Ovary (tissue), 9 donors: Measurements from ENCODE around the gene TXK. TPM values are rescaled to one million over a fixed set of nuclear protein-coding genes. Genes with fewer than 3 reads are reported as not detected.

Source experiments
- DNase-seq, 5 donors: peaks; one replicate each; pipeline ENCODE4 v3.0.0-alpha.2; 2019 to 2020
- H3K27ac ChIP-seq, 2 donors: fragments of 200-600 bp; one replicate each; pipeline versions ENCODE4 v1.5.1 to v1.8.0; 2019 to 2022
- H3K27me3 ChIP-seq: fragments of 200-600 bp; one replicate; pipeline ENCODE4 v1.8.0; 2022
- H3K36me3 ChIP-seq: fragments of 200-600 bp; sonication (generic); one replicate; pipeline ENCODE4 v1.5.1; 2019
- H3K4me1 ChIP-seq: one replicate; pipeline ENCODE4 v1.8.1; 2013; ENCODE audit warnings: mild to moderate bottlenecking, moderate library complexity; ENCODE audit not compliant: insufficient read depth
- H3K4me3 ChIP-seq: fragments of 200-600 bp; sonication (generic); one replicate; pipeline ENCODE4 v1.5.1; 2017
- H3K9me3 ChIP-seq, 2 donors: fragments of 200-600 bp in 1 of 2; sonication (generic) in 1 of 2; one replicate each; pipeline versions ENCODE4 v1.5.1 to v1.8.1; 2013 to 2019; ENCODE audit warnings: mild to moderate bottlenecking in 1 of 2, moderate library complexity in 1 of 2
- CTCF ChIP-seq, 3 donors: fragments of 450-650 bp in 2 of 3; fragments of 200-600 bp in 1 of 3; IDR thresholded peaks; one replicate each; pipeline versions ENCODE4 v1.5.1 to v1.8.0; 2016 to 2022; ENCODE audit warnings: antibody characterized with exemption in 3 of 3, mild to moderate bottlenecking in 1 of 3
- EP300 ChIP-seq: sonication (generic); formaldehyde crosslinking; IDR thresholded peaks from one replicate; pipeline ENCODE4 v1.6.1; 2017; ENCODE audit warnings: antibody characterized with exemption
- POLR2A ChIP-seq: fragments of 450-650 bp; IDR thresholded peaks from one replicate; pipeline ENCODE4 v1.6.1; 2017; ENCODE audit warnings: antibody characterized with exemption, mild to moderate bottlenecking, moderate library complexity
- WGBS, 3 donors: extraction: QIAGEN DNeasy Blood & Tissue Kit in 1 of 3; methylation state at CpG; one replicate each; pipeline versions ENCODE4 v1.1.5 to v1.1.7; 2013 to 2017; 5-methylcytosine and 5-hydroxymethylcytosine counted together
- intact Hi-C, 4 donors: fragments of 100-400 bp; cut with DNase I; formaldehyde crosslinking; loops; one replicate each; pipeline versions ENCODE4 v1.11.0 to v1.15.1; 2022 to 2023
- polyA plus RNA-seq, 2 donors: library from polyadenylated mRNA; stranded (reverse); fragments of 200-250 nt in 1 of 2; fragments of 350-450 nt in 1 of 2; fragmentation: Illumina TruSeq in 1 of 2; extraction: RNeasy Lipid Tissue Mini Kit (QIAGEN cat#74804) in 1 of 2; gene quantifications; one replicate each; pipeline ENCODE4 v1.2.3, GENCODE V29; 2013 to 2014
- total RNA-seq, 7 donors: library from RNA; depleted of rRNA in 2 of 7; stranded (reverse); fragments of >200 nt in 2 of 7; fragmentation: NEBNext Ultra II Directional in 3 of 7; extraction: Animal tissue kit (Norgen Biotek cat#: 25700) in 3 of 7; gene quantifications; one replicate each; pipeline versions ENCODE4 v1.1.0 to v1.2.4, GENCODE V29; 2016 to 2023
- donor health status: DM: no; HTN: no; CAD: no; lungs with moderate emphysema.
- donor health status: DM: no; HTN: no; CAD: no.
- donor health status: Bipolar disorder and iron deficiency.
- donor health status: DM: yes; HTN: yes; CAD: no.
- donor health status: DM: no; HTN: no; CAD: no.
- donor health status: DM: yes; HTN: yes; CAD: no.

TXK gene
- total and polyA plus RNA-seq, 9 donors: 0.11 to 2.3 (median 0.26) TPM

GRCh38 chr4:48041535-48042137 is 92.4 kb downstream of the TXK start:
- 63 to 74% (median 72%) methylated on average over 4 of the region's 4 CpGs for WGBS, 3 donors
- Histone ChIP-seq H3K9me3 (no peaks in the 10 kb centered on the region), H3K4me3 (no peak overlapping the region), H3K27ac (no peak overlapping the region), H3K36me3 (no peaks in the 10 kb centered on the region), H3K27me3 (no peaks in the 10 kb centered on the region), H3K4me1 (no peaks in the 10 kb centered on the region)
- intact Hi-C loops: no loop called here
- TF ChIP-seq CTCF (IDR thresholded peaks at IDR 0.05): no peak
- TF ChIP-seq POLR2A: no peak
- TF ChIP-seq EP300: no peak
- DNase-seq: no peak

- Histone ChIP-seq H3K9me3 (no peaks in the 10 kb centered on the region), H3K27me3 (no peaks in the 10 kb centered on the region), H3K27ac (no peak overlapping the region), H3K36me3 (no peaks in the 10 kb centered on the region), H3K4me1 (no peaks in the 10 kb centered on the region), H3K4me3 (no peak overlapping the region)
- no peak for TF ChIP-seq CTCF (IDR thresholded peaks at IDR 0.05)
- intact Hi-C loops: no loop called here
- DNase-seq: no peak
Measured at GRCh38 chr4:48039561-48039960, 94.5 kb downstream of the TXK start.

DNA sequence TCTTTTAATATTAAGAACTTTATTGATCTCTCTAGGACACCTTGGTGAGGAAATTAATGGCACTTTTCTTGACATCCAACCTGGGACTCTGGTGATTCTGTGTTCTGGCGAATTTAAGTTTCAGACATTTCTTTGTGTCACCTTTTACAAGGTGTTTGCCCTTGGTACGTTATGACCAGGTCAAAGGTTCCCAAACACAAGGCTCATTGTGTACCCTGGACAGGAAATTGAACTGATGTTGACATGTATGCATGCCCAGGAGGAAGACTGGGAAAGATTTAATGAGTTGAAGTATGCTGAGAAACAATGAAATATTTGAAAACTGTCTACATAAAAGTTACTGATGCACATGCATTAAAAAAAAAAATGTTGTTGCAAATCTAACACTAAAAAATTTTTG is 95.4 kb downstream of the TXK start:
- Histone ChIP-seq H3K36me3 (no peaks in the 10 kb centered on the region), H3K9me3 (no peaks in the 10 kb centered on the region), H3K4me1 (no peaks in the 10 kb centered on the region), H3K27ac (no peak overlapping the region), H3K27me3 (no peaks in the 10 kb centered on the region), H3K4me3 (no peak overlapping the region)
- intact Hi-C loops: no loop called here
- TF ChIP-seq POLR2A (no peak), EP300 (no peak), CTCF (IDR thresholded peaks at IDR 0.05) (no peak)
- no peak for DNase-seq
- 5 to 20% (median 12%) methylated on average over 2 of the region's 2 CpGs for WGBS, 3 donors

DNA sequence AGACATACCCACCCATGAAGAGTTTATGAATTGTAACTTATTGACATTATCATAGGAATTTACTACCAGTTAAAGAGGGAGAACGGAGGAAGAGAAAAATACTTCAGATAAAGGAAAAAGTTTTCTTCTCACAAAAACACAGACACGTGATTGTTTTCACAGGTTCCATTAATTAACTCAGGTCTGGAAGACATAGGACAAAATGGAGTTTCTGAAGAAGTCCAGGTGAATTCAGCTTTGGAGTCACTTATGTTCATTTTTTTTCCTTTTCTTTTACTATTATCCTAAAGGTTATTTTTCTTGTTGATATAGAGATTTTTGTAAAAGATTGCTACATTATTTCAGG is 97.0 kb downstream of the TXK start:
- Histone ChIP-seq H3K27ac (no peak overlapping the region), H3K4me3 (no peak overlapping the region), H3K36me3 (no peaks in the 10 kb centered on the region), H3K27me3 (no peaks in the 10 kb centered on the region), H3K4me1 (no peaks in the 10 kb centered on the region), H3K9me3 (no peaks in the 10 kb centered on the region)
- no peak for DNase-seq
- no peak for TF ChIP-seq CTCF (IDR thresholded peaks at IDR 0.05)
- no peak for TF ChIP-seq POLR2A
- TF ChIP-seq EP300: no peak
- 17 to 38% (median 19%) methylated on average over 2 of the region's 2 CpGs for WGBS, 3 donors
- intact Hi-C loops: no loop called here

DNA sequence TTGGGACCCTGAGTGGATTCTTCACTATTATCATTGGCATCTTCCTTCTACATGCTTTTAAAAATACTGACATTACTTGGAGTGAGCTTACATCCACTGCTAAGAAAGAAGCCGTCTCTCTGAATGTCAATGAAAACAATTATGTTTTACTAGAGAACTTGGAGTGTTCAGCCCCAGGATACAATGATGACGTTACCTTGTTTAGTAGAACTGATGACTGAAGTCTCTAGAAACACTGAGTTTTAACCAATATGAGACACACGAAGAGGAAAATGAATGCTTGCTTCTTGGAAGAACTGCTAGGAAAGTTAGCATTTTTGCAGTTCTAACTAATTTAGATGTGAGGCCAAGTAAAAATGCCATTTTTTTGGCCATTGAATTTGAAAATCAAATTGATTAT is 98.1 kb downstream of the TXK start:
- no peak for TF ChIP-seq CTCF (IDR thresholded peaks at IDR 0.05)
- no peak for TF ChIP-seq EP300
- no peak for TF ChIP-seq POLR2A
- H3K4me3 ChIP-seq: no peak overlapping the region
- 88 to 93% (median 89%) methylated on average over 3 of the region's 3 CpGs for WGBS, 3 donors
- H3K9me3 ChIP-seq: no peaks in the 10 kb centered on the region
- intact Hi-C loops: no loop called here
- H3K4me1 ChIP-seq: no peaks in the 10 kb centered on the region
- no peak overlapping the region for H3K27ac ChIP-seq
- H3K36me3 ChIP-seq: no peaks in the 10 kb centered on the region
- DNase-seq: no peak
- H3K27me3 ChIP-seq: no peaks in the 10 kb centered on the region
